GM12865 (cell line): Measurements from ENCODE around the gene ACTN4.

Source experiments
- DNase-seq: peaks from one replicate; pipeline ENCODE4 v3.0.0; 2010; ENCODE audit warnings: low read depth
- H3K4me3 ChIP-seq: 2 replicates; pipeline ENCODE4 v1.5.1; 2011; ENCODE audit warnings: mild to moderate bottlenecking, low read depth, low read length, control low read depth
- CTCF ChIP-seq: IDR thresholded peaks from 2 replicates; pipeline ENCODE4 v1.5.1; 2011; ENCODE audit warnings: low read length, control low read depth, low read depth, inconsistent platforms; ENCODE audit not compliant: insufficient read depth; ENCODE audit errors: missing control alignments

Gene ACTN4

GRCh38 chr19:38722947-38723605 is 75.6 kb downstream of the ACTN4 start:
- H3K4me3 ChIP-seq = no peak overlapping the region
- no peak for TF ChIP-seq CTCF
- no peak for DNase-seq

- no peak for TF ChIP-seq CTCF
- no peak overlapping the region for H3K4me3 ChIP-seq
- no peak for DNase-seq
Observed at GRCh38 chr19:38723606-38723965, 76.1 kb downstream of the ACTN4 start.

- no peak for DNase-seq
- no peak overlapping the region for H3K4me3 ChIP-seq
- no peak for TF ChIP-seq CTCF
Observed at GRCh38 chr19:38723990-38724854, 76.8 kb downstream of the ACTN4 start.

GRCh38 chr19:38725469-38726283 is 78.2 kb downstream of the ACTN4 start:
- DNase-seq = no peak
- no peak for TF ChIP-seq CTCF
- H3K4me3 ChIP-seq = no peak overlapping the region

GRCh38 chr19:38726284-38726673 is 78.8 kb downstream of the ACTN4 start:
- TF ChIP-seq CTCF = no peak
- no peak for DNase-seq
- no peak overlapping the region for H3K4me3 ChIP-seq

- H3K4me3 ChIP-seq = no peak overlapping the region
- DNase-seq = no peak
- no peak for TF ChIP-seq CTCF
Observed at GRCh38 chr19:38726761-38727301, 79.4 kb downstream of the ACTN4 start.
